Measurements from ENCODE around the gene ASCL5. TPM values are rescaled to one million over a fixed set of nuclear protein-coding genes. Genes with fewer than 3 reads are reported as not detected.

ASCL5 gene
- total RNA-seq, 5 donors from 2014 or later (not counting 1 experiment from before 2014, with no cell fraction given) = 0.19 to 0.49 (median 0.26) TPM; not detected in 2

GRCh38 chr1:201080135-201080534, 46.8 kb downstream of the ASCL5 start:
- Histone ChIP-seq H3K27ac (ENCODE audit: low read length) (no peak overlapping the region), H3K4me3 (ENCODE audit: control insufficient read depth in 1 of 2, extremely low read depth in 1 of 2, low read length in 1 of 2) (no peak overlapping the region), H3K36me3 (ENCODE audit: control insufficient read depth in 2 of 2, extremely low read depth in 1 of 2, insufficient read depth in 1 of 2, low read length in 1 of 2) (no peaks in the 10 kb centered on the region), H3K4me1 (ENCODE audit: control insufficient read depth in 1 of 2, extremely low read depth in 1 of 2, insufficient read depth in 2 of 2, low read length in 2 of 2) (no peaks in the 10 kb centered on the region), H3K9me3 (no peaks in the 10 kb centered on the region), H3K27me3 (replicated peaks in 1 of 2; ENCODE audit: control insufficient read depth in 2 of 2, extremely low read depth in 1 of 2, insufficient read depth in 2 of 2, low read length in 1 of 2) (peaks cover 0 to 12% of the 10 kb centered on the region in 2 experiments)
- DNase-seq (no peak), ATAC-seq (replicated peaks in 1 of 4) (no peak)
- CTCF ChIA-PET = interaction anchor here in 1 of 2 donors (1.1 kb wide), 1 partner anchor 18 kb away, joined by 3 read pairs; no protein-coding TSS in a partner anchor
- no peaks in the 10 kb centered on the region for H3K36me3 Mint-ChIP-seq
- H3K9me3 Mint-ChIP-seq = no peaks in the 10 kb centered on the region
- H3K27ac Mint-ChIP-seq = no peak overlapping the region
- WGBS (ENCODE audit: insufficient coverage) = no CpG with 5 or more reads among the region's 3 CpGs
- peaks cover 0 to 2% (median 0%) of the 10 kb centered on the region in 3 donors for H3K4me1 Mint-ChIP-seq
- no peak overlapping the region for H3K4me3 Mint-ChIP-seq
- POLR2A ChIA-PET = no interaction called here
- H3K27me3 Mint-ChIP-seq = peaks cover 0 to 2% of the 10 kb centered on the region in 2 donors

- Histone ChIP-seq H3K9me3 (no peaks in the 10 kb centered on the region), H3K4me3 (ENCODE audit: control insufficient read depth in 1 of 2, extremely low read depth in 1 of 2, low read length in 1 of 2) (no peak overlapping the region), H3K36me3 (ENCODE audit: control insufficient read depth in 2 of 2, extremely low read depth in 1 of 2, insufficient read depth in 1 of 2, low read length in 1 of 2) (no peaks in the 10 kb centered on the region), H3K4me1 (ENCODE audit: control insufficient read depth in 1 of 2, extremely low read depth in 1 of 2, insufficient read depth in 2 of 2, low read length in 2 of 2) (no peaks in the 10 kb centered on the region), H3K27me3 (replicated peaks in 1 of 2; ENCODE audit: control insufficient read depth in 2 of 2, extremely low read depth in 1 of 2, insufficient read depth in 2 of 2, low read length in 1 of 2) (no peaks in the 10 kb centered on the region), H3K27ac (ENCODE audit: low read length) (no peak overlapping the region)
- Mint-ChIP-seq H3K36me3 (no peaks in the 10 kb centered on the region), H3K27ac (no peak overlapping the region), H3K9me3 (no peaks in the 10 kb centered on the region), H3K4me3 (no peak overlapping the region), H3K4me1 (no peaks in the 10 kb centered on the region), H3K27me3 (no peaks in the 10 kb centered on the region)
- no peak for ATAC-seq (replicated peaks in 1 of 4)
- POLR2A ChIA-PET = no interaction called here
- CTCF ChIA-PET = interaction anchor here in 1 of 2 donors (0.5 kb wide), 1 partner anchor 36 kb away, joined by 3 read pairs; no protein-coding TSS in a partner anchor
- no peak for DNase-seq
- 92% methylated on average over 14 of the region's 17 CpGs for WGBS (ENCODE audit: insufficient coverage)
These were observed 49.2 kb downstream of the ASCL5 start for GRCh38 chr1:201077736-201078135.

GRCh38 chr1:201077116-201077515, 49.9 kb downstream of the ASCL5 start:
- Histone ChIP-seq H3K27me3 (replicated peaks in 1 of 2; ENCODE audit: control insufficient read depth in 2 of 2, extremely low read depth in 1 of 2, insufficient read depth in 2 of 2, low read length in 1 of 2) (no peaks in the 10 kb centered on the region), H3K36me3 (ENCODE audit: control insufficient read depth in 2 of 2, extremely low read depth in 1 of 2, insufficient read depth in 1 of 2, low read length in 1 of 2) (no peaks in the 10 kb centered on the region), H3K9me3 (no peaks in the 10 kb centered on the region), H3K4me1 (ENCODE audit: control insufficient read depth in 1 of 2, extremely low read depth in 1 of 2, insufficient read depth in 2 of 2, low read length in 2 of 2) (no peaks in the 10 kb centered on the region), H3K4me3 (ENCODE audit: control insufficient read depth in 1 of 2, extremely low read depth in 1 of 2, low read length in 1 of 2) (no peak overlapping the region), H3K27ac (ENCODE audit: low read length) (no peak overlapping the region)
- ChIA-PET POLR2A (no interaction called here), CTCF (no interaction called here)
- WGBS (ENCODE audit: insufficient coverage) = 90% methylated on average over 5 of the region's 7 CpGs
- H3K9me3 Mint-ChIP-seq = no peaks in the 10 kb centered on the region
- no peaks in the 10 kb centered on the region for H3K36me3 Mint-ChIP-seq
- DNase-seq (no peak), ATAC-seq (replicated peaks in 1 of 4) (no peak)
- no peak overlapping the region for H3K27ac Mint-ChIP-seq
- H3K4me1 Mint-ChIP-seq = no peaks in the 10 kb centered on the region
- no peaks in the 10 kb centered on the region for H3K27me3 Mint-ChIP-seq
- H3K4me3 Mint-ChIP-seq = no peak overlapping the region

- Histone ChIP-seq H3K36me3 (ENCODE audit: control insufficient read depth in 2 of 2, extremely low read depth in 1 of 2, insufficient read depth in 1 of 2, low read length in 1 of 2) (no peaks in the 10 kb centered on the region), H3K4me3 (ENCODE audit: control insufficient read depth in 1 of 2, extremely low read depth in 1 of 2, low read length in 1 of 2) (no peak overlapping the region), H3K27ac (ENCODE audit: low read length) (no peak overlapping the region), H3K9me3 (no peaks in the 10 kb centered on the region), H3K4me1 (ENCODE audit: control insufficient read depth in 1 of 2, extremely low read depth in 1 of 2, insufficient read depth in 2 of 2, low read length in 2 of 2) (no peaks in the 10 kb centered on the region), H3K27me3 (replicated peaks in 1 of 2; ENCODE audit: control insufficient read depth in 2 of 2, extremely low read depth in 1 of 2, insufficient read depth in 2 of 2, low read length in 1 of 2) (no peaks in the 10 kb centered on the region)
- WGBS (ENCODE audit: insufficient coverage) = no CpG with 5 or more reads among the region's 7 CpGs
- CTCF ChIA-PET = no interaction called here
- DNase-seq (no peak), ATAC-seq (replicated peaks in 1 of 4) (no peak)
- no peaks in the 10 kb centered on the region for H3K36me3 Mint-ChIP-seq
- no peaks in the 10 kb centered on the region for H3K27me3 Mint-ChIP-seq
- peaks cover 0 to 4% (median 0%) of the 10 kb centered on the region in 3 donors for H3K4me1 Mint-ChIP-seq
- no peak overlapping the region for H3K4me3 Mint-ChIP-seq
- H3K9me3 Mint-ChIP-seq = no peaks in the 10 kb centered on the region
- POLR2A ChIA-PET = no interaction called here
- H3K27ac Mint-ChIP-seq = no peak overlapping the region
These were observed 50.9 kb downstream of the ASCL5 start for GRCh38 chr1:201076092-201076491.

GRCh38 chr1:201074018-201074417, 53.0 kb downstream of the ASCL5 start:
- H3K4me1 ChIP-seq (ENCODE audit: control insufficient read depth in 1 of 2, extremely low read depth in 1 of 2, insufficient read depth in 2 of 2, low read length in 2 of 2) = no peaks in the 10 kb centered on the region
- H3K36me3 ChIP-seq (ENCODE audit: control insufficient read depth in 2 of 2, extremely low read depth in 1 of 2, insufficient read depth in 1 of 2, low read length in 1 of 2) = no peaks in the 10 kb centered on the region
- ATAC-seq (replicated peaks in 1 of 4) (no peak), DNase-seq (no peak)
- CTCF ChIA-PET = no interaction called here
- H3K36me3 Mint-ChIP-seq = no peaks in the 10 kb centered on the region
- peaks cover 0 to 10% of the 10 kb centered on the region in 2 experiments for H3K27me3 ChIP-seq (replicated peaks in 1 of 2; ENCODE audit: control insufficient read depth in 2 of 2, extremely low read depth in 1 of 2, insufficient read depth in 2 of 2, low read length in 1 of 2)
- H3K9me3 ChIP-seq = no peaks in the 10 kb centered on the region
- peaks cover 0 to 2% of the 10 kb centered on the region in 2 donors for H3K27me3 Mint-ChIP-seq
- no peak overlapping the region for H3K27ac Mint-ChIP-seq
- POLR2A ChIA-PET = no interaction called here
- peaks cover 0 to 4% (median 0%) of the 10 kb centered on the region in 3 donors for H3K4me1 Mint-ChIP-seq
- no peak overlapping the region for H3K4me3 ChIP-seq (ENCODE audit: control insufficient read depth in 1 of 2, extremely low read depth in 1 of 2, low read length in 1 of 2)
- H3K27ac ChIP-seq (ENCODE audit: low read length) = no peak overlapping the region
- WGBS (ENCODE audit: insufficient coverage) = 98% methylated on average over 5 of the region's 5 CpGs
- H3K4me3 Mint-ChIP-seq = no peak overlapping the region
- no peaks in the 10 kb centered on the region for H3K9me3 Mint-ChIP-seq

- Histone ChIP-seq H3K9me3 (no peaks in the 10 kb centered on the region), H3K27ac (ENCODE audit: low read length) (no peak overlapping the region), H3K4me3 (ENCODE audit: control insufficient read depth in 1 of 2, extremely low read depth in 1 of 2, low read length in 1 of 2) (no peak overlapping the region), H3K36me3 (ENCODE audit: control insufficient read depth in 2 of 2, extremely low read depth in 1 of 2, insufficient read depth in 1 of 2, low read length in 1 of 2) (no peaks in the 10 kb centered on the region), H3K4me1 (ENCODE audit: control insufficient read depth in 1 of 2, extremely low read depth in 1 of 2, insufficient read depth in 2 of 2, low read length in 2 of 2) (no peaks in the 10 kb centered on the region), H3K27me3 (replicated peaks in 1 of 2; ENCODE audit: control insufficient read depth in 2 of 2, extremely low read depth in 1 of 2, insufficient read depth in 2 of 2, low read length in 1 of 2) (peaks cover 0 to 11% of the 10 kb centered on the region in 2 experiments)
- H3K36me3 Mint-ChIP-seq = no peaks in the 10 kb centered on the region
- no peak for ATAC-seq (replicated peaks in 1 of 4)
- no CpG with 5 or more reads among the region's 6 CpGs for WGBS (ENCODE audit: insufficient coverage)
- peaks cover 0 to 2% of the 10 kb centered on the region in 2 donors for H3K27me3 Mint-ChIP-seq
- no peak overlapping the region for H3K4me3 Mint-ChIP-seq
- H3K4me1 Mint-ChIP-seq = peaks cover 0 to 4% (median 0%) of the 10 kb centered on the region in 3 donors
- no peak for DNase-seq
- ChIA-PET POLR2A (no interaction called here), CTCF (no interaction called here)
- no peaks in the 10 kb centered on the region for H3K9me3 Mint-ChIP-seq
- H3K27ac Mint-ChIP-seq = no peak overlapping the region
These were observed 54.1 kb downstream of the ASCL5 start for GRCh38 chr1:201072922-201073321.

GRCh38 chr1:201072149-201072548, 54.8 kb downstream of the ASCL5 start:
- Histone ChIP-seq H3K36me3 (ENCODE audit: control insufficient read depth in 2 of 2, extremely low read depth in 1 of 2, insufficient read depth in 1 of 2, low read length in 1 of 2) (no peaks in the 10 kb centered on the region), H3K9me3 (no peaks in the 10 kb centered on the region), H3K27ac (ENCODE audit: low read length) (no peak overlapping the region), H3K4me3 (ENCODE audit: control insufficient read depth in 1 of 2, extremely low read depth in 1 of 2, low read length in 1 of 2) (no peak overlapping the region), H3K4me1 (ENCODE audit: control insufficient read depth in 1 of 2, extremely low read depth in 1 of 2, insufficient read depth in 2 of 2, low read length in 2 of 2) (no peaks in the 10 kb centered on the region), H3K27me3 (replicated peaks in 1 of 2; ENCODE audit: control insufficient read depth in 2 of 2, extremely low read depth in 1 of 2, insufficient read depth in 2 of 2, low read length in 1 of 2) (peaks cover 0 to 14% of the 10 kb centered on the region in 2 experiments)
- H3K27ac Mint-ChIP-seq = no peak overlapping the region
- no peaks in the 10 kb centered on the region for H3K9me3 Mint-ChIP-seq
- peaks cover 0 to 2% of the 10 kb centered on the region in 2 donors for H3K27me3 Mint-ChIP-seq
- H3K36me3 Mint-ChIP-seq = no peaks in the 10 kb centered on the region
- no peak overlapping the region for H3K4me3 Mint-ChIP-seq
- WGBS (ENCODE audit: insufficient coverage) = 86% methylated on average over 4 of the region's 5 CpGs
- ChIA-PET CTCF (no interaction called here), POLR2A (no interaction called here)
- ATAC-seq (replicated peaks in 1 of 4) = no peak
- no peak for DNase-seq
- H3K4me1 Mint-ChIP-seq = peaks cover 0 to 4% (median 0%) of the 10 kb centered on the region in 3 donors
